Endothelial cell of umbilical vein (primary cell): ENCODE data around the gene LTB4R. TPM values are rescaled to one million over a fixed set of nuclear protein-coding genes. Genes with fewer than 3 reads are reported as not detected.

ENCODE experiments used
- BruUV-seq: library from RNA; stranded (reverse); fragments of 400-500 nt; replicated peaks from 2 replicates; lab custom pipeline; 2021; lab: Mats Ljungman, UMichigan
- CTCF ChIA-PET: fragments of 300-600, 350-600 bp; sonication (Branson Sonifier 250); formaldehyde crosslinking; loops from one replicate; lab custom pipeline; 2021; ENCODE audit warnings: antibody characterized with exemption, inconsistent platforms; lab: Charles Lee
- POLR2A ChIA-PET: fragments of 300-600, 350-600 bp; sonication (Branson Sonifier 250); formaldehyde crosslinking; loops from one replicate; lab custom pipeline; 2021; ENCODE audit warnings: antibody characterized with exemption, inconsistent platforms; lab: Charles Lee
- DNase-seq: peaks from one replicate; pipeline ENCODE4 v3.0.0-alpha.2; 2011; ENCODE audit warnings: low read depth, low spot score
- FAIRE-seq: peaks from 2 replicates; lab custom pipeline; 2011; peaks lifted over from hg19 to GRCh38; lab: Jason Lieb, UNC
- H2AFZ ChIP-seq: 2 replicates; pipeline ENCODE4 v1.6.0; 2012; ENCODE audit warnings: low read depth, low read length, control low read depth, inconsistent platforms
- H3K27ac ChIP-seq: 2 replicates; pipeline ENCODE4 v1.5.1; 2011; ENCODE audit warnings: low read depth, mild to moderate bottlenecking, control low read depth, low read length, moderate library complexity; ENCODE audit not compliant: insufficient read depth
- H3K27me3 ChIP-seq, 2 experiments: 2 replicates each; pipeline versions ENCODE4 v1.6.0 to v1.6.1; 2011; ENCODE audit warnings: low read length in 2 of 2, mixed read lengths in 1 of 2; ENCODE audit not compliant: control insufficient read depth in 2 of 2, insufficient read depth in 2 of 2
- H3K36me3 ChIP-seq, 2 experiments: 2 replicates in 1 of 2; 3 replicates in 1 of 2; pipeline ENCODE4 v1.5.1; 2011; ENCODE audit warnings: low read length in 2 of 2, mild to moderate bottlenecking in 1 of 2, moderate library complexity in 1 of 2; ENCODE audit not compliant: control insufficient read depth in 2 of 2, insufficient read depth in 2 of 2; ENCODE audit errors: extremely low read depth in 1 of 2
- H3K4me1 ChIP-seq: 3 replicates; pipeline ENCODE4 v1.5.1; 2011; ENCODE audit warnings: mild to moderate bottlenecking, low read length; ENCODE audit not compliant: control insufficient read depth, insufficient read depth; ENCODE audit errors: extremely low read depth
- H3K4me2 ChIP-seq: 2 replicates; pipeline ENCODE4 v1.6.1; 2011; ENCODE audit warnings: low read length, control low read depth, mixed read lengths; ENCODE audit not compliant: insufficient read depth
- H3K4me3 ChIP-seq, 3 experiments: fragments of 200-600 bp in 1 of 3; sonication (generic), shearing (Covaris generic) in 1 of 3; replicated peaks in 1 of 3; 2 replicates each; pipeline ENCODE4 v1.5.1; 2011 to 2016; ENCODE audit warnings: control low read depth in 3 of 3, low read length in 3 of 3, mild to moderate bottlenecking in 2 of 3, inconsistent platforms in 1 of 3, low read depth in 1 of 3, moderate library complexity in 1 of 3; ENCODE audit not compliant: insufficient read depth in 1 of 3
- H3K79me2 ChIP-seq: 2 replicates; pipeline ENCODE4 v1.6.0; 2012; ENCODE audit warnings: low read length, inconsistent platforms; ENCODE audit not compliant: control insufficient read depth, insufficient read depth
- H3K9ac ChIP-seq: replicated peaks from 2 replicates; pipeline ENCODE3; 2011; ENCODE audit warnings: low read length, control low read depth; ENCODE audit not compliant: insufficient read depth; ENCODE audit errors: extremely low read depth
- H3K9me1 ChIP-seq: replicated peaks from 3 replicates; pipeline ENCODE4 v1.6.0; 2011; ENCODE audit warnings: mild to moderate bottlenecking, low read length; ENCODE audit not compliant: control insufficient read depth, insufficient read depth; ENCODE audit errors: extremely low read depth
- H3K9me3 ChIP-seq: replicated peaks from 2 replicates; pipeline ENCODE4 v1.5.1; 2012; ENCODE audit warnings: low read length, inconsistent platforms; ENCODE audit not compliant: control insufficient read depth, insufficient read depth
- H4K20me1 ChIP-seq: replicated peaks from 2 replicates; pipeline ENCODE3; 2011; ENCODE audit warnings: mild to moderate bottlenecking, low read length; ENCODE audit not compliant: control insufficient read depth, insufficient read depth; ENCODE audit errors: extremely low read depth
- CTCF ChIP-seq, 2 donors: IDR thresholded peaks; 1 replicate in 1 of 2; 2 replicates in 1 of 2; pipeline ENCODE4 v1.5.1; 2011; ENCODE audit warnings: low read length in 2 of 2, mild to moderate bottlenecking in 2 of 2, moderate library complexity in 2 of 2, control low read depth in 1 of 2, inconsistent platforms in 1 of 2, low read depth in 1 of 2; ENCODE audit not compliant: insufficient read depth in 1 of 2; ENCODE audit errors: extremely low read depth in 1 of 2
- EZH2 ChIP-seq: IDR thresholded peaks from 2 replicates; pipeline ENCODE4 v1.6.1; 2012; ENCODE audit warnings: borderline replicate concordance, low read depth, mild to moderate bottlenecking, moderate library complexity, low read length, inconsistent platforms; ENCODE audit not compliant: severe bottlenecking
- FOS ChIP-seq: IDR thresholded peaks from 2 replicates; pipeline ENCODE4 v1.6.1; 2011; ENCODE audit warnings: mild to moderate bottlenecking, low read length, moderate library complexity, borderline replicate concordance; ENCODE audit not compliant: insufficient read depth
- GATA2 ChIP-seq: IDR thresholded peaks from 2 replicates; pipeline ENCODE4 v1.7.0; 2011; ENCODE audit warnings: low read depth, mild to moderate bottlenecking, moderate library complexity, mixed read lengths, low read length; ENCODE audit not compliant: insufficient read length, insufficient read depth
- JUN ChIP-seq: IDR thresholded peaks from 2 replicates; pipeline ENCODE4 v1.6.1; 2011; ENCODE audit warnings: borderline replicate concordance, low read depth; ENCODE audit not compliant: insufficient read length, insufficient read depth
- MAX ChIP-seq: IDR thresholded peaks from 2 replicates; pipeline ENCODE4 v1.6.1; 2011; ENCODE audit not compliant: insufficient read depth, insufficient read length
- MYC ChIP-seq: IDR thresholded peaks from one replicate; pipeline ENCODE4 v1.6.1; 2011; ENCODE audit warnings: mild to moderate bottlenecking, low read depth, low read length
- POLR2A ChIP-seq: IDR thresholded peaks from 2 replicates; pipeline ENCODE4 v1.6.1; 2012; ENCODE audit warnings: low read depth, mild to moderate bottlenecking, control low read depth, low read length
- POLR2AphosphoS5 ChIP-seq: IDR thresholded peaks from 2 replicates; pipeline ENCODE4 v1.6.1; 2012; ENCODE audit warnings: low read depth, mild to moderate bottlenecking, control low read depth, low read length, moderate library complexity; ENCODE audit not compliant: insufficient read depth
- dilution Hi-C: fragments of 300-500 bp; cut with MboI; formaldehyde crosslinking; loops from one replicate; pipeline ENCODE4 v1.15.0; 2019; ENCODE audit warnings: low sequenced_read_pairs; ENCODE audit not compliant: extremely low pct_ligation_motif_present
- intact Hi-C: fragments of 100-400 bp; cut with micrococcal nuclease; formaldehyde crosslinking; loops from one replicate; pipeline ENCODE4 v1.10.0; 2022
- polyA plus RNA-seq, 4 experiments: library from polyadenylated mRNA; depleted of rRNA in 3 of 4; stranded (reverse) in 3 of 4; unstranded in 1 of 4; fragments of >200 nt; gene quantifications; 2 replicates each; pipeline versions ENCODE4 v1.2.1 to v1.2.3, GENCODE V29; 2011 to 2012; ENCODE audit warnings: missing spikeins in 1 of 4
- total RNA-seq: library from RNA; stranded (reverse); gene quantifications from 2 replicates; pipeline ENCODE4 v1.2.3, GENCODE V29; 2021

LTB4R gene
- total and polyA plus RNA-seq, 2 donors (not counting 3 experiments of a cell fraction or from before 2014, with no cell fraction given): 9.1 to 10.5 TPM

GRCh38 chr14:24325041-24325530 is 13.8 kb downstream of the LTB4R start:
- Histone ChIP-seq H2AFZ (no peak overlapping the region), H3K9ac (no peak overlapping the region), H3K4me2 (no peak overlapping the region), H4K20me1 (no peaks in the 10 kb centered on the region), H3K27ac (no peak overlapping the region), H3K4me1 (peaks cover 5% of the 10 kb centered on the region), H3K4me3 (no peak overlapping the region), H3K9me3 (no peaks in the 10 kb centered on the region), H3K36me3 (peaks cover 0 to 18% of the 10 kb centered on the region in 2 experiments), H3K9me1 (no peaks in the 10 kb centered on the region), H3K79me2 (no peaks in the 10 kb centered on the region), H3K27me3 (no peaks in the 10 kb centered on the region)
- dilution Hi-C loops (no loop called here), intact Hi-C loops (no loop called here)
- CTCF ChIA-PET: interaction anchor here (4.4 to 20.1 kb wide), 3 partner anchors 9 to 109 kb away, joined by 14 to 811 read pairs (median 23); partner anchors contain the start of genes CBLN3, CIDEB and KHNYN
- BruUV-seq: no TSS peak
- TF ChIP-seq POLR2AphosphoS5 (no peak), GATA2 (no peak), CTCF (IDR thresholded peaks at IDR 0.05; ENCODE audit: extremely low read depth in 1 of 2, insufficient read depth in 1 of 2, low read depth in 1 of 2, low read length in 2 of 2) (no peak), MAX (no peak), JUN (no peak), FOS (no peak), EZH2 (no peak), MYC (no peak), POLR2A (no peak)
- FAIRE-seq (no peak), DNase-seq (no peak)
- POLR2A ChIA-PET: no interaction called here
